HepG2 (cell line): ENCODE measurements around the gene KRTAP9-4. TPM values are rescaled to one million over a fixed set of nuclear protein-coding genes. Genes with fewer than 3 reads are reported as not detected.
"Not testable (repeated sequence)": the region's sequence is repeated elsewhere in the genome, so short reads cannot be mapped to it uniquely, and the experiment has no call there.

Source experiments
- ATAC-seq: fragments of 200-7000 bp; cut with Tn5 transposase; 3 replicates; pipeline ENCODE4 v1.9.1; 2020; ENCODE audit warnings: mild to moderate bottlenecking, moderate library complexity
- BruUV-seq: library from RNA; stranded (reverse); fragments of 400-500 nt; replicated peaks from 2 replicates; lab custom pipeline; 2021; lab: Mats Ljungman, UMichigan
- CTCF ChIA-PET: fragments of 300-600 bp; formaldehyde crosslinking; extraction: SDS; loops from one replicate; lab custom pipeline; 2021; ENCODE audit warnings: low total read pairs, inconsistent platforms, low intra/inter-chr PET ratio; lab: Yijun Ruan, JAX
- POLR2A ChIA-PET: fragments of 350-600 bp; sonication (Branson Sonifier 250); formaldehyde crosslinking; loops from one replicate; lab custom pipeline; 2020; ENCODE audit warnings: antibody characterized with exemption, inconsistent platforms; lab: Yijun Ruan, JAX
- DNase-seq: peaks from one replicate; pipeline ENCODE4 v3.0.0-alpha.2; 2015; ENCODE audit warnings: low spot score
- FAIRE-seq: peaks from 3 replicates; lab custom pipeline; 2011; peaks lifted over from hg19 to GRCh38; lab: Jason Lieb, UNC
- H2AFZ ChIP-seq: one replicate; pipeline ENCODE4 v1.6.1; 2011; ENCODE audit warnings: low read length, inconsistent platforms
- H3K27ac ChIP-seq: fragments of 300-600 bp; 3 replicates; pipeline ENCODE4 v1.8.0; 2011; ENCODE audit warnings: mixed run types, mild to moderate bottlenecking, mixed read lengths, low read length, inconsistent platforms; ENCODE audit not compliant: insufficient read depth; ENCODE audit errors: extremely low read length
- H3K27me3 ChIP-seq, 2 experiments: fragments of 200-600 bp in 1 of 2; 2 replicates in 1 of 2; 3 replicates in 1 of 2; pipeline versions ENCODE4 v1.6.0 to v1.8.0; 2011; ENCODE audit warnings: low read length in 2 of 2, mild to moderate bottlenecking in 2 of 2, moderate library complexity in 2 of 2, inconsistent platforms in 1 of 2; ENCODE audit not compliant: insufficient read depth in 2 of 2, control insufficient read depth in 1 of 2
- H3K36me3 ChIP-seq, 2 experiments: fragments of 200-600 bp in 1 of 2; replicated peaks in 1 of 2; 2 replicates in 1 of 2; 3 replicates in 1 of 2; pipeline versions ENCODE4 v1.5.1 to v1.8.0; 2011; ENCODE audit warnings: low read length in 2 of 2, inconsistent platforms in 1 of 2; ENCODE audit not compliant: insufficient read depth in 2 of 2, control insufficient read depth in 1 of 2
- H3K4me1 ChIP-seq: 2 replicates; pipeline ENCODE4 v1.5.1; 2012; ENCODE audit warnings: low read length, inconsistent platforms; ENCODE audit not compliant: insufficient read depth
- H3K4me2 ChIP-seq: 2 replicates; pipeline ENCODE4 v1.6.0; 2011; ENCODE audit warnings: low read depth, low read length, inconsistent platforms
- H3K4me3 ChIP-seq, 3 experiments: fragments of 200-600 bp in 1 of 3; sonication (generic), shearing (Covaris generic) in 1 of 3; replicated peaks in 1 of 3; 2 replicates each; pipeline ENCODE4 v1.5.1; 2011 to 2016; ENCODE audit warnings: low read length in 3 of 3, inconsistent platforms in 2 of 3, low read depth in 2 of 3, mild to moderate bottlenecking in 2 of 3, control low read depth in 1 of 3, mixed read lengths in 1 of 3; ENCODE audit not compliant: insufficient read depth in 1 of 3
- H3K79me2 ChIP-seq: one replicate; pipeline ENCODE4 v1.6.1; 2011; ENCODE audit warnings: low read length, inconsistent platforms; ENCODE audit not compliant: insufficient read depth
- H3K9ac ChIP-seq: 2 replicates; pipeline ENCODE4 v1.6.0; 2011; ENCODE audit warnings: mild to moderate bottlenecking, low read depth, low read length, inconsistent platforms; ENCODE audit not compliant: insufficient read depth
- H3K9me3 ChIP-seq: 2 replicates; pipeline ENCODE4 v1.5.1; 2012; ENCODE audit warnings: mild to moderate bottlenecking, low read length
- H4K20me1 ChIP-seq: 2 replicates; pipeline ENCODE4 v1.6.0; 2011; ENCODE audit warnings: inconsistent platforms, mild to moderate bottlenecking, low read length, moderate library complexity; ENCODE audit not compliant: insufficient read depth
- ATAD3A ChIP-seq: sonication (generic); formaldehyde crosslinking; IDR thresholded peaks from 2 replicates; pipeline ENCODE4 v1.4.0; 2020; ENCODE audit warnings: missing genetic modification reagents
- NFKB2 ChIP-seq: sonication (generic); formaldehyde crosslinking; IDR thresholded peaks from 2 replicates; pipeline ENCODE4 v1.4.0; 2020; ENCODE audit warnings: missing genetic modification reagents, borderline replicate concordance
- SP1 ChIP-seq, 2 experiments: fragments of 450-650 bp in 1 of 2; sonication (generic) in 1 of 2; formaldehyde crosslinking in 1 of 2; IDR thresholded peaks; 2 replicates each; pipeline versions ENCODE4 v1.4.0 to v1.6.1; 2016 to 2020; ENCODE audit warnings: missing genetic modification reagents in 1 of 2
- SP2 ChIP-seq: sonication (generic); formaldehyde crosslinking; IDR thresholded peaks from 2 replicates; pipeline ENCODE4 v1.5.1; 2020; ENCODE audit warnings: mild to moderate bottlenecking, missing genetic modification reagents
- TMF1 ChIP-seq: sonication (generic); formaldehyde crosslinking; IDR thresholded peaks from 2 replicates; pipeline ENCODE4 v1.8.1; 2022; ENCODE audit warnings: low read depth, missing genetic modification reagents
- ZNF331 ChIP-seq: sonication (generic); formaldehyde crosslinking; IDR thresholded peaks from 2 replicates; pipeline ENCODE4 v1.4.0; 2020; ENCODE audit warnings: missing genetic modification reagents
- ZNF883 ChIP-seq: sonication (generic); formaldehyde crosslinking; IDR thresholded peaks from 2 replicates; pipeline ENCODE4 v1.5.1; 2020; ENCODE audit warnings: mild to moderate bottlenecking, missing genetic modification reagents; ENCODE audit errors: not compliant biosample characterization
- WGBS: methylation state at CpG from one replicate; pipeline ENCODE4 v1.1.6; 2017; ENCODE audit warnings: low lambda C conversion rate; 5-methylcytosine and 5-hydroxymethylcytosine counted together
- in situ Hi-C: cut with HindIII; loops from 2 replicates; pipeline ENCODE4 v1.10.0; 2017; ENCODE audit warnings: low pct_unique_long_range_greater_than_20kb; ENCODE audit not compliant: extremely low pct_ligation_motif_present
- intact Hi-C: fragments of 100-400 bp; cut with micrococcal nuclease; formaldehyde crosslinking; loops from one replicate; pipeline ENCODE4 v1.10.0; 2022; ENCODE audit not compliant: unreplicated experiment
- polyA plus RNA-seq, 8 experiments: library from polyadenylated mRNA; depleted of rRNA in 3 of 8; stranded (reverse) in 7 of 8; unstranded in 1 of 8; fragments of >200 nt; fragmentation: Illumina TruSeq in 4 of 8; extraction: Trizol in 4 of 8; gene quantifications; 2 replicates each; pipeline versions ENCODE4 v1.2.1 to v1.2.3, GENCODE V29; 2011 to 2016; ENCODE audit warnings: low read depth in 4 of 8, missing spikeins in 1 of 8, mixed read lengths in 1 of 8; ENCODE audit not compliant: insufficient read depth in 1 of 8
- total RNA-seq, 5 experiments: library from RNA; depleted of rRNA; stranded (reverse); fragments of >200 nt; fragmentation: Illumina TruSeq; extraction: Trizol; gene quantifications; 2 replicates each; pipeline ENCODE4 v1.2.3, GENCODE V29; 2016; ENCODE audit warnings: low read depth in 1 of 5
- TF ChIP-seq, protein P1 (sequence below): sonication (generic); formaldehyde crosslinking; IDR thresholded peaks from 2 replicates; pipeline ENCODE4 v1.8.0; 2022; ENCODE audit warnings: mild to moderate bottlenecking, missing genetic modification reagents
- TF ChIP-seq, protein P2 (sequence below): sonication (generic); formaldehyde crosslinking; IDR thresholded peaks from 2 replicates; pipeline ENCODE4 v1.9.0; 2021; ENCODE audit warnings: missing genetic modification reagents, borderline replicate concordance
- TF ChIP-seq, protein P3 (sequence below): sonication (generic); formaldehyde crosslinking; IDR thresholded peaks from 2 replicates; pipeline ENCODE4 v1.4.0; 2020; ENCODE audit warnings: missing genetic modification reagents, low read depth, mild to moderate bottlenecking, borderline replicate concordance

The KRTAP9-4 gene
- total and polyA plus RNA-seq, 2 of the 13 experiments (the other 11 are each of a cell fraction or from before 2014, with no cell fraction given) = not detected

DNA sequence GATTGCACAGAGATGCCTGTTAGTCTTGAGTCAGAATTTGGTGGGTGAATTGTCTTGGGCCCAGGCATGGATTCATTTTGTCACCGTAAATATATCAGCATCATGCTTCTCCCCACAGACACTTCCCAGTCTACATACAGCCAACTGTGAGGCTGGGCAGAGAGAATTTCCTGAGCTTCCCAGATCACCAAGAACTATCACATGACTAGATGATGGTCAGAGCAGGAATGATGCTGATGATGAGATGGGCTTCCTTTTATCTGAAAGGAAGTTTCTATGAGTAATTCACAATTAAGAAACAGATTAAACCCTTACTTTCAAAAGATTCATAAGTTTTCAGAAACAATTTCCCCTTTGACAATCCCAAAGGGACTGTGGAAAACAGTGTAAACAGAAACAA, 5.4 kb downstream of the KRTAP9-4 start (continued):
- TF ChIP-seq SP1 (IDR thresholded peaks at IDR 0.05) (no peak), SP1 (CRISPR knock-in tag; IDR thresholded peaks at IDR 0.05) (no peak)
- TF ChIP-seq, all 625 proteins: peak for 0

DNA sequence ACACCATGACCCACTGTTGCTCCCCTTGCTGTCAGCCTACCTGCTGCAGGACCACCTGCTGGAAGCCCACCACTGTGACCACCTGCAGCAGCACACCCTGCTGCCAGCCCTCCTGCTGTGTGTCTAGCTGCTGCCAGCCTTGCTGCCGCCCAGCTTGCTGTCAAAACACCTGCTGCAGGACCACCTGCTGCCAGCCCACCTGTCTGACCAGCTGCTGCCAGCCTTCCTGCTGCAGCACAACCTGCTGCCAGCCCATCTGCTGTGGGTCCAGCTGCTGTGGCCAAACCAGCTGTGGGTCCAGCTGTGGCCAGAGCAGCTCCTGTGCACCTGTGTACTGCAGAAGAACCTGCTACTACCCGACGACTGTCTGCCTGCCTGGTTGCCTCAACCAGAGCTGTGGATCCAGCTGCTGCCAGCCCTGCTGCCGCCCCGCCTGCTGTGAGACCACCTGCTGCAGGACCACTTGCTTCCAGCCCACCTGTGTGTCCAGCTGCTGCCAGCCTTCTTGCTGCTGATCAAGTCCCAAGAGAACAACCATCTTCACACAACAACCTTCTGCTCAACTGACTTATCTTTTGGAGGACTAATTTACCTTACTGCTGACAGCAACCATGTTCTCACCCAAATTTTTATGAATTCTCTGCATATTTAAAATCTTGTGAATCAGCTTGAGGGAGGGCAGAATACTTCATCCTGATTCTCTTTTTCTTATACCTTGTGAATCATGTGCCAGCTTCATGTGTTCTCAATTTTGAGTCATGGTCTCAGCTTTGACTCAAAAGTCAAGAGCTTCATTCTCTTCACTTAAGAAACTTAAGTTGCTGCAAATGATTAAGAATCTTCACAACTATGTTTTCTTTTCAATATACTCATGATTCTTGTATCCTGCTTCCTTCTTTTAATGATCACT, 6.1 kb downstream of the KRTAP9-4 start, which contains the start of gene KRTAP9-9:
Gene KRTAP9-9 (plus strand): TSS at position 4 of the 910 bp plus-strand sequence.
- H3K4me1 ChIP-seq, in situ Hi-C loops, H3K27me3 ChIP-seq, H3K4me3 ChIP-seq, H3K9me3 ChIP-seq, BruUV-seq, DNase-seq, H4K20me1 ChIP-seq, ATAC-seq, H2AFZ ChIP-seq, H3K27ac ChIP-seq, H3K4me2 ChIP-seq, intact Hi-C loops, POLR2A ChIA-PET, H3K9ac ChIP-seq, H3K36me3 ChIP-seq, H3K79me2 ChIP-seq, FAIRE-seq, CTCF ChIA-PET: not testable (repeated sequence)
- WGBS = 17% methylated on average over 4 of the region's 5 CpGs

DNA sequence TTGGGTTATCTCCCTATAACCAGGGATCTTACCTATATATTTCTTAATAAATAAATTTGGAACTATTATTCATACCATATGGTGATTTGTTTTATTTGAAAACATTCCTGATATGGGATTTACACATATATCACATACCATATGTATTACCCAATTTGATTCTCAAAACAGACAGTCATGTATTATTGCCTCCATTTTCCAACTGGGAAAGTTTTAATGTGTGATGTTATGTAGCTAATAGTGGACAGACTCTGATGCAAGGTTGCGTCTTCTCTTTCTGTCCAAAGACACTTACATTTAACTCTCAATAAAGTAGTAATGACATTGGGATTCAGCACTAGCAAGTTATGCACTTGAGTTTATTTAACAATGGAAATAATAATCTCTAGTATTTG, 6.8 kb downstream of the KRTAP9-4 start:
- no peaks in the 10 kb centered on the region for H3K79me2 ChIP-seq
- H3K27me3 ChIP-seq = peaks cover 0 to 8% of the 10 kb centered on the region in 2 experiments; a peak in 2 of 5 replicates
- TF ChIP-seq SP2 (CRISPR knock-in tag) = no peak
- no peak for TF ChIP-seq ZNF331 (CRISPR knock-in tag)
- TF ChIP-seq ATAD3A (CRISPR knock-in tag) = no peak
- TF ChIP-seq ZNF883 = no peak
- TF ChIP-seq TMF1 (CRISPR knock-in tag) = no peak
- no peak for TF ChIP-seq NFKB2 (CRISPR knock-in tag)
- TF ChIP-seq, protein P1, sequence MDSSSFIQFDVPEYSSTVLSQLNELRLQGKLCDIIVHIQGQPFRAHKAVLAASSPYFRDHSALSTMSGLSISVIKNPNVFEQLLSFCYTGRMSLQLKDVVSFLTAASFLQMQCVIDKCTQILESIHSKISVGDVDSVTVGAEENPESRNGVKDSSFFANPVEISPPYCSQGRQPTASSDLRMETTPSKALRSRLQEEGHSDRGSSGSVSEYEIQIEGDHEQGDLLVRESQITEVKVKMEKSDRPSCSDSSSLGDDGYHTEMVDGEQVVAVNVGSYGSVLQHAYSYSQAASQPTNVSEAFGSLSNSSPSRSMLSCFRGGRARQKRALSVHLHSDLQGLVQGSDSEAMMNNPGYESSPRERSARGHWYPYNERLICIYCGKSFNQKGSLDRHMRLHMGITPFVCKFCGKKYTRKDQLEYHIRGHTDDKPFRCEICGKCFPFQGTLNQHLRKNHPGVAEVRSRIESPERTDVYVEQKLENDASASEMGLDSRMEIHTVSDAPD = no peak
- TF ChIP-seq, protein P2, sequence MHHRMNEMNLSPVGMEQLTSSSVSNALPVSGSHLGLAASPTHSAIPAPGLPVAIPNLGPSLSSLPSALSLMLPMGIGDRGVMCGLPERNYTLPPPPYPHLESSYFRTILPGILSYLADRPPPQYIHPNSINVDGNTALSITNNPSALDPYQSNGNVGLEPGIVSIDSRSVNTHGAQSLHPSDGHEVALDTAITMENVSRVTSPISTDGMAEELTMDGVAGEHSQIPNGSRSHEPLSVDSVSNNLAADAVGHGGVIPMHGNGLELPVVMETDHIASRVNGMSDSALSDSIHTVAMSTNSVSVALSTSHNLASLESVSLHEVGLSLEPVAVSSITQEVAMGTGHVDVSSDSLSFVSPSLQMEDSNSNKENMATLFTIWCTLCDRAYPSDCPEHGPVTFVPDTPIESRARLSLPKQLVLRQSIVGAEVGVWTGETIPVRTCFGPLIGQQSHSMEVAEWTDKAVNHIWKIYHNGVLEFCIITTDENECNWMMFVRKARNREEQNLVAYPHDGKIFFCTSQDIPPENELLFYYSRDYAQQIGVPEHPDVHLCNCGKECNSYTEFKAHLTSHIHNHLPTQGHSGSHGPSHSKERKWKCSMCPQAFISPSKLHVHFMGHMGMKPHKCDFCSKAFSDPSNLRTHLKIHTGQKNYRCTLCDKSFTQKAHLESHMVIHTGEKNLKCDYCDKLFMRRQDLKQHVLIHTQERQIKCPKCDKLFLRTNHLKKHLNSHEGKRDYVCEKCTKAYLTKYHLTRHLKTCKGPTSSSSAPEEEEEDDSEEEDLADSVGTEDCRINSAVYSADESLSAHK = no peak
- TF ChIP-seq, protein P3, sequence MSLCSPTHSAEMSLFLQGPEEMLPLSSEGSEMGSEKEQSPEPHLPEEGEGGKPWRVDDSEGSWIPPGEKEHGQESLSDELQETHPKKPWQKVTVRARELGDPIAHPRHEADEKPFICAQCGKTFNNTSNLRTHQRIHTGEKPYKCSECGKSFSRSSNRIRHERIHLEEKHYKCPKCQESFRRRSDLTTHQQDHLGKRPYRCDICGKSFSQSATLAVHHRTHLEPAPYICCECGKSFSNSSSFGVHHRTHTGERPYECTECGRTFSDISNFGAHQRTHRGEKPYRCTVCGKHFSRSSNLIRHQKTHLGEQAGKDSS (CRISPR knock-in tag) = no peak
- TF ChIP-seq, all 625 proteins: peak for 0
- 64% methylated on average over 1 of the region's 1 CpG for WGBS
- DNase-seq = no peak
- POLR2A ChIA-PET = no interaction called here
- Histone ChIP-seq H3K4me1 (no peaks in the 10 kb centered on the region), H3K9ac (no peak overlapping the region), H4K20me1 (no peaks in the 10 kb centered on the region), H3K27ac (no peak overlapping the region), H3K4me3 (no peak overlapping the region), H3K36me3 (no peaks in the 10 kb centered on the region), H3K9me3 (no peaks in the 10 kb centered on the region), H2AFZ (no peak overlapping the region), H3K4me2 (no peak overlapping the region)
- ATAC-seq = no peak
- FAIRE-seq = no peak
- no TSS peak for BruUV-seq
- CTCF ChIA-PET = no interaction called here
- intact Hi-C loops = no loop called here
- in situ Hi-C loops = no loop called here
